GM12801 (cell line): ENCODE data around the gene PPP2R5A.

Experiments used
- TF ChIP-seq, protein P1 (sequence below): IDR thresholded peaks from one replicate; pipeline ENCODE4 v1.5.1; 2011; ENCODE audit warnings: control low read depth; ENCODE audit not compliant: insufficient read length; ENCODE audit errors: extremely low read depth

PPP2R5A gene

DNA sequence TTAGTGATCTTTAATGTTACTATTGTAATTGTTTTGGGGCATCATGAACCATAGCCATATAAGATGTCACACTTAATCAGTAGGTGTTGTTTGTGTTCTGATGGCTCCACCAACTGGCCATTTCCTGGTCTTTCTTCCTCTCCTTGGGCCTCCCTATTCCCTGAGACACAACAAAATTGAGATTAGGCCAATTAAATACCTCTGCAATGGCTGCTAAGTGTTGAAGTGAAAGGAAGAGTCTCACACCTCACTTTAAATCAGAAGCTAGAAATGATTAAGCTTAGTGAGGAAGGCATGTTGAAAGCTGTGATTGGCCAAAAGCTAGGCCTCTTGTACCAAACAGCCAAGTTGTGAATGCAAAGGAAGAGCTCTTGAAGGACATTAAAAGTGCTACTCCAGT lies 30.7 kb downstream of the PPP2R5A start:
- TF ChIP-seq, protein P1, sequence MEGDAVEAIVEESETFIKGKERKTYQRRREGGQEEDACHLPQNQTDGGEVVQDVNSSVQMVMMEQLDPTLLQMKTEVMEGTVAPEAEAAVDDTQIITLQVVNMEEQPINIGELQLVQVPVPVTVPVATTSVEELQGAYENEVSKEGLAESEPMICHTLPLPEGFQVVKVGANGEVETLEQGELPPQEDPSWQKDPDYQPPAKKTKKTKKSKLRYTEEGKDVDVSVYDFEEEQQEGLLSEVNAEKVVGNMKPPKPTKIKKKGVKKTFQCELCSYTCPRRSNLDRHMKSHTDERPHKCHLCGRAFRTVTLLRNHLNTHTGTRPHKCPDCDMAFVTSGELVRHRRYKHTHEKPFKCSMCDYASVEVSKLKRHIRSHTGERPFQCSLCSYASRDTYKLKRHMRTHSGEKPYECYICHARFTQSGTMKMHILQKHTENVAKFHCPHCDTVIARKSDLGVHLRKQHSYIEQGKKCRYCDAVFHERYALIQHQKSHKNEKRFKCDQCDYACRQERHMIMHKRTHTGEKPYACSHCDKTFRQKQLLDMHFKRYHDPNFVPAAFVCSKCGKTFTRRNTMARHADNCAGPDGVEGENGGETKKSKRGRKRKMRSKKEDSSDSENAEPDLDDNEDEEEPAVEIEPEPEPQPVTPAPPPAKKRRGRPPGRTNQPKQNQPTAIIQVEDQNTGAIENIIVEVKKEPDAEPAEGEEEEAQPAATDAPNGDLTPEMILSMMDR: no peak

DNA sequence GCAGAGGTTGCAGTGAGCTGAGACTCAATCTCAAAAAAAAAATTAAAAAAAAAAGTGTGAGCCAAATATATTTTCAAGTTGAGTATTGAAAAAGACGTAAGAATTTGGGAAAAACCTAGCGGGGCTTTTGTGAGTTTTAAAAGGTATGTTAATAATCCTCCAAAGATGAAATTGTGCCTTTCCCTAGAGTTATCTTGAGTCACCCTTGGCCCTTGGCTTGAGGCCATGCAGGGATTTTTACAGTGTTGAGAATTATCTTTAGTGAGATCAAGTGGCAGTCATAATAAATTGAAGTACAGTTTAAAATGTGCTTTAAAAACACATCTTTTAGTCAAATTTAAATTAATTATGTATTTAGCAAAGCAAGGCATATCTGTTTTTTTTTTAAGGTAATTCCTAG lies 32.7 kb downstream of the PPP2R5A start:
- TF ChIP-seq, protein P1: no peak

GRCh38 chr1:212323066-212323465 lies 37.9 kb downstream of the PPP2R5A start:
- TF ChIP-seq, protein P1: no peak

- TF ChIP-seq, protein P1: no peak
Observed at GRCh38 chr1:212326541-212326940, 41.3 kb downstream of the PPP2R5A start.

GRCh38 chr1:212328248-212328647 lies 43.0 kb downstream of the PPP2R5A start:
- TF ChIP-seq, protein P1: no peak

GRCh38 chr1:212329105-212329504 lies 43.9 kb downstream of the PPP2R5A start:
- TF ChIP-seq, protein P1: no peak

DNA sequence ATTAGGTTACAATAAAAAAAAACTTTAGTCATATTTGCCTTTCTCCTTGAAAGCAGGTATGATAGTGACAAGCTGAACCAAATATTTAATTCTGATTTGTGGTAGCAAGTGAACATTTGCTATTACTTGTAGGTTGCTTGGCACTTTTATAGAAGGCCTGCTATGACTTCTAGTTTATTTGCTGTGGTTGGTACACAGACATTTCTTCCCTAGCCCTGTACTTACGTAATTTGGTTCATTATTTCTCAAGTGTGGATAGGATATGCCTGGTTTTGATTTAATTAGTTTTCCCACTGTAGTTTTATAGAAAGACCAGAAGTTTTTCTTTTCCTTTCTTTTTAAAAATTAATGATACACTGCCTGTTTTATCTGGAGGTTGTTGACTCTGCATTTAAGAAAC lies 55.9 kb downstream of the PPP2R5A start:
- TF ChIP-seq, protein P1: no peak

GRCh38 chr1:212344905-212345304 lies 59.7 kb downstream of the PPP2R5A start:
- TF ChIP-seq, protein P1: no peak
